Suprapubic skin (tissue), 3 donors: ENCODE data around the gene SYNE1.

Experiments used
- POLR2A ChIP-seq, 2 donors: fragments of 450-650 bp; IDR thresholded peaks; one replicate each; pipeline ENCODE4 v1.6.1; 2017; ENCODE audit warnings: antibody characterized with exemption in 2 of 2, mild to moderate bottlenecking in 2 of 2, moderate library complexity in 2 of 2
- TF ChIP-seq, protein P1 (sequence below), 2 donors: fragments of 200-600 bp in 1 of 2; fragments of 450-650 bp in 1 of 2; sonication (generic) in 1 of 2; IDR thresholded peaks; one replicate each; pipeline ENCODE4 v1.5.1; 2016 to 2019; ENCODE audit warnings: antibody characterized with exemption in 2 of 2, mild to moderate bottlenecking in 1 of 2, moderate library complexity in 1 of 2

DNA sequence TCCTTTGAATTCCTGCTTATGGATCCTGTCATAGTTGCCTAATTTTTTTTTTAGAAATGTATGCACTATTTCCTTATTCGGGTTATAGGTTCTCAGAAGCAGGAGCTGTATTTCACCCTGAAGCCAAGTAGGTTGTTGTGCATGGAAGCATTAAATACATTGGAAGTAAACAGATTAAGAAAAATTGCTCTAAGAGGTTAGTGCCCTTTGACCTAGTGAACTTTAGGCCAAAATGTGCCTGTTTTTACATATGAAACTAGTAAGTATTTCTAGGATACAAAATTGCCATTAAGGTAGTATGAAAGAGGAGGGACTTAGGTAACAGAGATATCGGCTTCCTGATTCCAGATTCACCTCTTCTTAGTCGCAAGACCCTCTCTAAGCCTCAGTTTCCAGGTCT lies 377.9 kb downstream of the SYNE1 start:
- TF ChIP-seq, protein P1, sequence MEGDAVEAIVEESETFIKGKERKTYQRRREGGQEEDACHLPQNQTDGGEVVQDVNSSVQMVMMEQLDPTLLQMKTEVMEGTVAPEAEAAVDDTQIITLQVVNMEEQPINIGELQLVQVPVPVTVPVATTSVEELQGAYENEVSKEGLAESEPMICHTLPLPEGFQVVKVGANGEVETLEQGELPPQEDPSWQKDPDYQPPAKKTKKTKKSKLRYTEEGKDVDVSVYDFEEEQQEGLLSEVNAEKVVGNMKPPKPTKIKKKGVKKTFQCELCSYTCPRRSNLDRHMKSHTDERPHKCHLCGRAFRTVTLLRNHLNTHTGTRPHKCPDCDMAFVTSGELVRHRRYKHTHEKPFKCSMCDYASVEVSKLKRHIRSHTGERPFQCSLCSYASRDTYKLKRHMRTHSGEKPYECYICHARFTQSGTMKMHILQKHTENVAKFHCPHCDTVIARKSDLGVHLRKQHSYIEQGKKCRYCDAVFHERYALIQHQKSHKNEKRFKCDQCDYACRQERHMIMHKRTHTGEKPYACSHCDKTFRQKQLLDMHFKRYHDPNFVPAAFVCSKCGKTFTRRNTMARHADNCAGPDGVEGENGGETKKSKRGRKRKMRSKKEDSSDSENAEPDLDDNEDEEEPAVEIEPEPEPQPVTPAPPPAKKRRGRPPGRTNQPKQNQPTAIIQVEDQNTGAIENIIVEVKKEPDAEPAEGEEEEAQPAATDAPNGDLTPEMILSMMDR (IDR thresholded peaks at IDR 0.05): no peak
- TF ChIP-seq POLR2A (IDR thresholded peaks at IDR 0.05): no peak
